Activated CD8-positive, alpha-beta T cell treated with anti-CD3 and anti-CD28 coated beads, Interleukin-2, amount 10 ng/mL, durations not matched to agents 7 days and 5 days (primary cell): ENCODE results near the gene TBCEL. TPM values are rescaled to one million over a fixed set of nuclear protein-coding genes. Genes with fewer than 3 reads are reported as not detected.

Source experiments
- ATAC-seq: fragments of 150-1000 bp; cut with Tn5 transposase; one replicate; pipeline ENCODE4 v1.10.0; 2021; ENCODE audit warnings: moderate library complexity
- CTCF ChIA-PET: fragments of 350-600 bp; sonication (Branson Sonifier 250); formaldehyde crosslinking; loops from one replicate; lab custom pipeline; 2021; ENCODE audit warnings: antibody characterized with exemption; lab: Charles Lee
- POLR2A ChIA-PET: fragments of 350-600 bp; sonication (Branson Sonifier 250); formaldehyde crosslinking; loops from one replicate; lab custom pipeline; 2021; ENCODE audit warnings: antibody characterized with exemption; lab: Charles Lee
- DNase-seq: peaks from one replicate; pipeline ENCODE4 v3.0.0-alpha.2; 2020
- H3K27ac Mint-ChIP-seq: one replicate; pipeline ENCODE4 v1.8.0; 2021; ENCODE audit warnings: mild to moderate bottlenecking, mixed read lengths
- H3K27me3 Mint-ChIP-seq: one replicate; pipeline ENCODE4 v1.8.0; 2021; ENCODE audit warnings: low read depth, mixed read lengths
- H3K36me3 Mint-ChIP-seq: one replicate; pipeline ENCODE4 v1.8.0; 2021; ENCODE audit warnings: low read depth, mixed read lengths
- H3K4me1 Mint-ChIP-seq: one replicate; pipeline ENCODE4 v1.8.0; 2021; ENCODE audit warnings: low read depth, mixed read lengths
- H3K4me3 Mint-ChIP-seq: one replicate; pipeline ENCODE4 v1.8.0; 2021; ENCODE audit warnings: mild to moderate bottlenecking, mixed read lengths
- H3K9me3 Mint-ChIP-seq: one replicate; pipeline ENCODE4 v1.8.0; 2022; ENCODE audit warnings: mixed read lengths; ENCODE audit not compliant: insufficient read depth
- total RNA-seq, 2 experiments: library from RNA; stranded (reverse); gene quantifications; one replicate each; pipeline ENCODE4 v1.2.3, GENCODE V29; 2021

The TBCEL gene
- total RNA-seq, 2 experiments from 2014 or later, result 10.1 to 10.6 TPM

- no peak for ATAC-seq
- Mint-ChIP-seq H3K36me3 (peaks cover 17% of the 10 kb centered on the region), H3K9me3 (no peaks in the 10 kb centered on the region), H3K4me3 (no peak overlapping the region), H3K27me3 (no peaks in the 10 kb centered on the region), H3K4me1 (no peaks in the 10 kb centered on the region), H3K27ac (no peak overlapping the region)
- ChIA-PET CTCF (no interaction called here), POLR2A (interaction anchor here (0.9 kb wide), 1 partner anchor 24 kb away, joined by 3 read pairs; the partner anchor contains the start of gene TBCEL)
- no peak for DNase-seq
These were observed 24.0 kb downstream of the TBCEL start for GRCh38 chr11:121047926-121048325.

DNA sequence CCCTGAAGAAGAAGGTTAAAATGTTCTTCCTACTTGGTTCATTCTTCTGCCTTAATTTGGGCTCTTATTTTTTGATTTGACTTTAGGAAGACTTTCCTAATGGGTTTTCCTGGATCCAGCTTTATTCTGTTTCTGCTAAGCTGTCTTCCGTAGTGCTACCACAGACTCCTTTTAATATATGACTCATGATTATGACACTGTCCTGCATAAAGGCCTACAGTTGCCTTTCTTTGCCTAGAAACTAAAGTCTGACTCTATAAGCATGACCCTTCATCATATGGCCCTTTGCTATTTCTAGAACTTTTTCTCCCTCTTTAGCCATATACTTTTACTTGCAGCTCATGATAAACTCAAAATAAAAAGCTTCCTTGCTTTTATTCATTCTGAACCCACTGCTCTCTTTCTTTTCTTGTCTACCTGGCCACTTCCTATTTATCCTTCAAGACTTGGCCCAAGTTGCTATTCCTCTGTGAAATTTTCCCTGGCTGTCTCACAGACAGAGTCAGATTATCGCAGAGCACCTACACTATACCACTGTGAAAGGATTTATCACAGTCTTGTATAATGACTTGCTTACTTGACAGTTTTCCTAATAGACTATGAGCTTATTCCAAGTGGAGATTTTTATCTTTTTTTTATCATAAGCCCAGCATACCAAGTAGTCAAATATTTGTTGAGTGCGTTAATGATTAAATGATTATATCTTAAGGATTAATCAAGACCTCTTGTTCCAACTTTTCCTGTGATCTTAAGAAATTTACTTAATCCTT, 24.7 kb downstream of the TBCEL start:
- DNase-seq, result no peak
- Mint-ChIP-seq H3K36me3 (peaks cover 20% of the 10 kb centered on the region), H3K4me1 (no peaks in the 10 kb centered on the region), H3K9me3 (no peaks in the 10 kb centered on the region), H3K27ac (no peak overlapping the region), H3K27me3 (no peaks in the 10 kb centered on the region), H3K4me3 (no peak overlapping the region)
- ChIA-PET POLR2A (interaction anchor here (0.6 to 0.9 kb wide), 2 partner anchors 25 to 605 kb away, joined by 3 read pairs; partner anchors contain the start of gene TBCEL), CTCF (no interaction called here)
- ATAC-seq, result no peak

DNA sequence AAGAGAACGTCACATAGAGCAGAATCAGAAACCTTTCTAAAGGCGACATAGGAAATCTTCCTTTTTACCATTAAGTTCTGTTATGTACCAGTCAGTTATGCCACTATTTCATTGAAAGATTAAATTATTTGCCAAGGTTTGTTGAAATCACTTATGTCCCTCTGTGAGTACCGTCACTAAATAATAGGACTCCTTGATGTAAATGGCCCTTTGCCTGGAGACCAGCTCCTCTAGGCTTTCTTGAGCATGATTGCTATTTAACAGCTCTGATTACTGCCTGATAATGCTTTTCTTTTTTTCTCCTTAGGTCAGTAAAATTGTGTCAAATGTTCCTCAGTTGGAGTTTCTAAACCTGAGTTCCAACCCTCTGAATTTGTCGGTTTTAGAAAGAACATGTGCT, 29.3 kb downstream of the TBCEL start:
- CTCF ChIA-PET, result no interaction called here
- Mint-ChIP-seq H3K4me3 (no peak overlapping the region), H3K9me3 (no peaks in the 10 kb centered on the region), H3K4me1 (peaks cover 2% of the 10 kb centered on the region), H3K27me3 (no peaks in the 10 kb centered on the region), H3K27ac (no peak overlapping the region), H3K36me3 (peaks cover 22% of the 10 kb centered on the region)
- no peak for ATAC-seq
- no peak for DNase-seq
- POLR2A ChIA-PET, result no interaction called here

- ChIA-PET CTCF (interaction anchor here (1.4 kb wide), 1 partner anchor 8 kb away, joined by 4 read pairs; no protein-coding TSS in a partner anchor), POLR2A (no interaction called here)
- Mint-ChIP-seq H3K9me3 (no peaks in the 10 kb centered on the region), H3K4me1 (peaks cover 2% of the 10 kb centered on the region), H3K27me3 (no peaks in the 10 kb centered on the region), H3K27ac (no peak overlapping the region), H3K4me3 (no peak overlapping the region), H3K36me3 (peaks cover 17% of the 10 kb centered on the region)
- DNase-seq, result no peak
- no peak for ATAC-seq
These were observed 30.4 kb downstream of the TBCEL start for GRCh38 chr11:121054266-121054665.

- H3K27ac Mint-ChIP-seq, result no peak overlapping the region
- no peaks in the 10 kb centered on the region for H3K27me3 Mint-ChIP-seq
- DNase-seq (no peak), ATAC-seq (no peak)
- H3K4me1 Mint-ChIP-seq, result peaks cover 7% of the 10 kb centered on the region
- no peak overlapping the region for H3K4me3 Mint-ChIP-seq
- H3K36me3 Mint-ChIP-seq, result peaks cover 22% of the 10 kb centered on the region
- ChIA-PET CTCF (interaction anchor here (1.4 kb wide), 1 partner anchor 9 kb away, joined by 4 read pairs; no protein-coding TSS in a partner anchor), POLR2A (no interaction called here)
- no peaks in the 10 kb centered on the region for H3K9me3 Mint-ChIP-seq
These were observed 31.2 kb downstream of the TBCEL start for GRCh38 chr11:121055076-121055475.

- H3K27me3 Mint-ChIP-seq, result no peaks in the 10 kb centered on the region
- POLR2A ChIA-PET, result no interaction called here
- H3K36me3 Mint-ChIP-seq, result peaks cover 25% of the 10 kb centered on the region
- no peak overlapping the region for H3K4me3 Mint-ChIP-seq
- H3K4me1 Mint-ChIP-seq, result peaks cover 10% of the 10 kb centered on the region
- H3K9me3 Mint-ChIP-seq, result no peaks in the 10 kb centered on the region
- no peak for DNase-seq
- H3K27ac Mint-ChIP-seq, result no peak overlapping the region
- no peak for ATAC-seq
- CTCF ChIA-PET, result no interaction called here
These were observed 34.0 kb downstream of the TBCEL start for GRCh38 chr11:121057922-121058321.

DNA sequence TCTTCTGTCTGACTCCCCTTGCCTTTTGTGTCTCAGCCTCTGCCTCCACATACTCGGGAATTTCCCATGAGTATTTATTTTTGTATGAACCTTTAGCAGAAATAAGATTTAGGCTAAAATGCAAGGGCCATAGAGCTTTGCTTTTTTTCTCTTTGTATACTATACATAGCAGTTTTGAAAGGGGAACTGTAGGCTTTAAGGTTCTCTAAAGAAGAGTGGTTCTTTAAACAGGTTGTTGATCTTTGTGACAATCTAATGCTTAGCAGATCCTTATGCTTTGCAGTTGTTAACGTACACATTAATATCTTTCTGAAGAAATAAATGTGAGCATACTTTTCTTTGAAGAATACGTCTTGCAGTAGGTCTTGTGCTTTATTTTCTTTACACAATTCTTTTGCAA, 35.0 kb downstream of the TBCEL start:
- ATAC-seq (no peak), DNase-seq (no peak)
- CTCF ChIA-PET, result interaction anchor here (0.7 kb wide), 1 partner anchor 136 kb away, joined by 3 read pairs; no protein-coding TSS in a partner anchor
- POLR2A ChIA-PET, result no interaction called here
- peaks cover 27% of the 10 kb centered on the region for H3K36me3 Mint-ChIP-seq
- H3K27ac Mint-ChIP-seq, result no peak overlapping the region
- no peaks in the 10 kb centered on the region for H3K27me3 Mint-ChIP-seq
- no peaks in the 10 kb centered on the region for H3K9me3 Mint-ChIP-seq
- H3K4me3 Mint-ChIP-seq, result no peak overlapping the region
- peaks cover 10% of the 10 kb centered on the region for H3K4me1 Mint-ChIP-seq

DNA sequence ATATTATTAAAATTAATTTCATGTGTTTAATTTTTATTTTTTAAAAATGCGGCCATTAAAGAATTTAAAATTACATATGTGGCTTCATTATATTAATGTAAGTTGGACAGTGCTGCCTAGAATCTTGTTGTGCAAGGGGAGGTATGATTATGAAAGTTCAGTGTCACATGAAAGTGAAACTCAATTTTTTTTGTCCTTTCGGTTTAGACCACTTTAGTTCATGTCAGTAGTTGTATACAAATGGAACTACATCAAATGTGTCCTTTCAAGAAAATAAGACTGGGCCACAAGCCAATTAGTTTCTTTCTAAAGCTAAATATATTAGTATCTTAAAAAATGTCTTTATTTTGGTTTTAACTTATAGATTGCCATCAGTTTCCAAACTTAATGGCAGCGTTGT, 35.7 kb downstream of the TBCEL start:
- H3K27ac Mint-ChIP-seq, result no peak overlapping the region
- no peaks in the 10 kb centered on the region for H3K27me3 Mint-ChIP-seq
- peak; percentile 67 for ATAC-seq
- H3K4me3 Mint-ChIP-seq, result no peak overlapping the region
- H3K4me1 Mint-ChIP-seq, result peaks cover 10% of the 10 kb centered on the region
- CTCF ChIA-PET, result interaction anchor here (0.7 kb wide), 1 partner anchor 135 kb away, joined by 3 read pairs; no protein-coding TSS in a partner anchor
- H3K9me3 Mint-ChIP-seq, result no peaks in the 10 kb centered on the region
- peaks cover 22% of the 10 kb centered on the region for H3K36me3 Mint-ChIP-seq
- no peak for DNase-seq
- POLR2A ChIA-PET, result no interaction called here

DNA sequence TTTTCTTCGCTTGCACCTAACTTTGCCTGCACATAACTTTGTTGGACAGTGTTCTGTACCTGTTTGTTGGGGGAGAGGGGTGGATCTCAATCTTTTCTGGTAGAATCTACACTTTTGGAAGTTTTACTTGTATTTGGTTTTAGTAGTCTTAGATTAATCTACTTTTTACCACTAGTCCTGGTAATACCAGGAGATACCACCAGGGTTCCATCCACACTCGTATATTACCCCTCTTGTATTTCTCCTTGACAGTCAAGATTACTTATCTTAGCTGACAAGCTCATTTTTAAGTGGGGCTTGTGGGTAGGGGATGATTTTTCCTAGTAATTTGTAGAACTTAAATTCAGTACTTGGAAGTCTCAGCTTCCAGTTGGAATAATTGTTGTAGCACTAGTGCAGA, 39.8 kb downstream of the TBCEL start:
- Mint-ChIP-seq H3K27ac (no peak overlapping the region), H3K27me3 (no peaks in the 10 kb centered on the region), H3K9me3 (no peaks in the 10 kb centered on the region), H3K36me3 (peaks cover 20% of the 10 kb centered on the region), H3K4me3 (no peak overlapping the region), H3K4me1 (peaks cover 8% of the 10 kb centered on the region)
- ChIA-PET CTCF (interaction anchor here (0.9 to 2.4 kb wide), 2 partner anchors 12 to 131 kb away, joined by 3 to 6 read pairs; no protein-coding TSS in a partner anchor), POLR2A (no interaction called here)
- DNase-seq (no peak), ATAC-seq (no peak)

DNA sequence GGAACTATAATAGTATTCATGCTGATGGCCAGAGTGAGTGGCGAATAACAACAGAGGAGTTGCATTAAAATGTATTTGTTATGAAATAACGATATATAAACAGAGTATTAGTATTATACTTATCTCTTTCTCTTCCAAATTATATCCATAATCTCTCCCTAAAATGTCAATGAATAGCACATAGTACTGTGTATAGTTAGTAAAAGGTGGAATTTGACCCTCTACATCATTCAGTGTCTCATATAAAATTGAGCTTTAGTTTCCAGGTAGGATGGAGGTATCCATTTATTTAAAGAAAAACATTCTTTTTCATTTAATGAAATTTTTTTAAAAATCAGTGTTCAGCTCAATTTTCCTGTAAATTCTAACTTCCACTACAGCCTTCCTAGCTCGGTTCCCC, 42.7 kb downstream of the TBCEL start:
- Mint-ChIP-seq H3K4me3 (no peak overlapping the region), H3K36me3 (peaks cover 31% of the 10 kb centered on the region), H3K27ac (no peak overlapping the region), H3K4me1 (no peaks in the 10 kb centered on the region), H3K9me3 (no peaks in the 10 kb centered on the region), H3K27me3 (no peaks in the 10 kb centered on the region)
- ATAC-seq (no peak), DNase-seq (no peak)
- ChIA-PET CTCF (interaction anchor here (1.0 to 1.6 kb wide), 3 partner anchors 10 to 27 kb away, joined by 3 to 5 read pairs (median 4); no protein-coding TSS in a partner anchor), POLR2A (no interaction called here)

GRCh38 chr11:121067026-121067425, 43.1 kb downstream of the TBCEL start:
- ATAC-seq (no peak), DNase-seq (no peak)
- Mint-ChIP-seq H3K27ac (no peak overlapping the region), H3K4me1 (no peaks in the 10 kb centered on the region), H3K4me3 (no peak overlapping the region), H3K36me3 (peaks cover 31% of the 10 kb centered on the region), H3K27me3 (no peaks in the 10 kb centered on the region), H3K9me3 (no peaks in the 10 kb centered on the region)
- ChIA-PET CTCF (interaction anchor here (1.3 to 1.6 kb wide), 2 partner anchors 10 to 12 kb away, joined by 3 to 5 read pairs; no protein-coding TSS in a partner anchor), POLR2A (no interaction called here)

- Mint-ChIP-seq H3K9me3 (no peaks in the 10 kb centered on the region), H3K36me3 (peaks cover 31% of the 10 kb centered on the region), H3K4me1 (no peaks in the 10 kb centered on the region), H3K4me3 (no peak overlapping the region), H3K27me3 (no peaks in the 10 kb centered on the region), H3K27ac (no peak overlapping the region)
- ATAC-seq (no peak), DNase-seq (no peak)
- ChIA-PET CTCF (interaction anchor here (0.6 to 1.6 kb wide), 2 partner anchors 12 to 645 kb away, joined by 3 to 5 read pairs; no protein-coding TSS in a partner anchor), POLR2A (no interaction called here)
These were observed 43.6 kb downstream of the TBCEL start for GRCh38 chr11:121067453-121067852.
